Brain microvascular endothelial cell (primary cell): ENCODE measurements around the gene BANK1.

Experiments
- DNase-seq: peaks from one replicate; pipeline ENCODE4 v3.0.0-alpha.2; 2020
- H3K27ac ChIP-seq: fragments of 250-450 bp; sonication (Bioruptor Pico); 2 replicates; pipeline ENCODE4 v1.5.1; 2020; ENCODE audit warnings: mild to moderate bottlenecking, moderate library complexity
- H3K27me3 ChIP-seq: fragments of 250-450 bp; sonication (Bioruptor Pico); replicated peaks from 2 replicates; pipeline ENCODE4 v1.5.1; 2020; ENCODE audit warnings: mild to moderate bottlenecking
- H3K36me3 ChIP-seq: fragments of 250-450 bp; sonication (Bioruptor Pico); replicated peaks from 2 replicates; pipeline ENCODE4 v1.5.1; 2020; ENCODE audit warnings: mild to moderate bottlenecking
- H3K4me3 ChIP-seq: 2 replicates; pipeline ENCODE4 v1.5.1; 2011; ENCODE audit warnings: low read depth, mild to moderate bottlenecking, control low read depth, low read length, moderate library complexity
- CTCF ChIP-seq: IDR thresholded peaks from 2 replicates; pipeline ENCODE4 v1.5.1; 2011; ENCODE audit warnings: low read depth, mild to moderate bottlenecking, moderate library complexity, low read length, control low read depth, inconsistent platforms; ENCODE audit errors: missing control alignments
- in situ Hi-C: cut with HindIII; loops from 2 replicates; pipeline ENCODE4 v1.10.0; 2017; ENCODE audit warnings: low sequenced_read_pairs, low pct_ligation_motif_present

BANK1 gene

GRCh38 chr4:101954351-101954750 lies 163.8 kb downstream of the BANK1 start:
- in situ Hi-C loops: no loop called here
- no peak for DNase-seq
- H3K27ac ChIP-seq: no peak overlapping the region
- no peaks in the 10 kb centered on the region for H3K36me3 ChIP-seq
- no peak overlapping the region for H3K4me3 ChIP-seq
- TF ChIP-seq CTCF: no peak
- H3K27me3 ChIP-seq: no peaks in the 10 kb centered on the region

- no peak for DNase-seq
- no peak for TF ChIP-seq CTCF
- in situ Hi-C loops: no loop called here
These were observed 164.6 kb downstream of the BANK1 start for GRCh38 chr4:101954975-101955678.

GRCh38 chr4:101956068-101956825 lies 165.7 kb downstream of the BANK1 start:
- no peak for TF ChIP-seq CTCF
- in situ Hi-C loops: no loop called here
- no peaks in the 10 kb centered on the region for H3K36me3 ChIP-seq
- H3K27ac ChIP-seq: no peak overlapping the region
- H3K4me3 ChIP-seq: no peak overlapping the region
- H3K27me3 ChIP-seq: no peaks in the 10 kb centered on the region
- DNase-seq: no peak

More at GRCh38 chr4:101954975-101955678, 164.6 kb downstream of the BANK1 start:
- no peaks in the 10 kb centered on the region for H3K27me3 ChIP-seq
- H3K27ac ChIP-seq: no peak overlapping the region
- H3K36me3 ChIP-seq: no peaks in the 10 kb centered on the region
- H3K4me3 ChIP-seq: no peak overlapping the region

GRCh38 chr4:101958547-101958946 lies 168.0 kb downstream of the BANK1 start:
- in situ Hi-C loops: no loop called here
- no peaks in the 10 kb centered on the region for H3K27me3 ChIP-seq
- no peaks in the 10 kb centered on the region for H3K36me3 ChIP-seq
- no peak overlapping the region for H3K27ac ChIP-seq
- no peak for DNase-seq
- no peak for TF ChIP-seq CTCF
- H3K4me3 ChIP-seq: no peak overlapping the region

GRCh38 chr4:101960431-101960830 lies 169.9 kb downstream of the BANK1 start:
- H3K27me3 ChIP-seq: no peaks in the 10 kb centered on the region
- no peak for TF ChIP-seq CTCF
- H3K27ac ChIP-seq: no peak overlapping the region
- in situ Hi-C loops: no loop called here
- DNase-seq: no peak
- H3K36me3 ChIP-seq: no peaks in the 10 kb centered on the region
- H3K4me3 ChIP-seq: no peak overlapping the region

- Histone ChIP-seq H3K36me3 (no peaks in the 10 kb centered on the region), H3K27ac (no peak overlapping the region), H3K4me3 (no peak overlapping the region), H3K27me3 (no peaks in the 10 kb centered on the region)
- in situ Hi-C loops: no loop called here
- TF ChIP-seq CTCF: no peak
- peak; percentile 39 for DNase-seq
These were observed 170.6 kb downstream of the BANK1 start for GRCh38 chr4:101961144-101961543.
